GM10248 (cell line): ENCODE data around the gene CEP72.

ENCODE experiments used
- CTCF ChIA-PET: fragments of 300-600 bp; sonication (Branson Sonifier 250); formaldehyde crosslinking; extraction: SDS; loops from one replicate; lab custom pipeline; 2021; ENCODE audit warnings: antibody characterized with exemption; lab: Yijun Ruan, JAX
- POLR2A ChIA-PET: fragments of 350-650 bp; sonication (Branson Sonifier 250); formaldehyde crosslinking; extraction: SDS; loops from one replicate; lab custom pipeline; 2020; ENCODE audit warnings: antibody characterized with exemption; lab: Yijun Ruan, JAX
- DNase-seq: peaks from one replicate; pipeline ENCODE4 v3.0.0; 2012; ENCODE audit errors: extremely low spot score
- TF ChIP-seq, protein P1 (sequence below): IDR thresholded peaks from 2 replicates; pipeline ENCODE4 v1.5.1; 2012; ENCODE audit warnings: mild to moderate bottlenecking, low read depth; ENCODE audit errors: extremely low read depth, missing control alignments, control extremely low read depth

Gene CEP72

DNA sequence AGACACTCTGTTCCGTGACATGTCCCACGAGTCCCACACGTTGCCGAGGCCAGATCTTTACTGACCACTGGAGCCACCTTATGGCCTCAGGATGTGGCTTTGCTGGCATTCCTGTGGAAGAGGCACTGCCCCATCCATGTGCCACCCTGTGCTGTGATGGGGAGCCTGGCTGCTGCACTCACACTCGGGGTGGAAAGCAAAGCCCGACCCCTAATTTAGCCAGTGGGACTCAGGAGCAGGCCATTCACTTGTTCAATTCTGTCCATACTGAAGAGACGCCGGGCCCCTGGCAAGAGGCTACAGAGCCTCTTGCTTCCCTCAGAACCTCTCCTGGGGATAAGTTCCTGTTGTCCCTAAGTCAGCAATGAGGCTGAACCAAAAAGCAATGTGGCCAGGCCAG is 18.6 kb upstream of the CEP72 start:
- CTCF ChIA-PET: no interaction called here
- TF ChIP-seq, protein P1, sequence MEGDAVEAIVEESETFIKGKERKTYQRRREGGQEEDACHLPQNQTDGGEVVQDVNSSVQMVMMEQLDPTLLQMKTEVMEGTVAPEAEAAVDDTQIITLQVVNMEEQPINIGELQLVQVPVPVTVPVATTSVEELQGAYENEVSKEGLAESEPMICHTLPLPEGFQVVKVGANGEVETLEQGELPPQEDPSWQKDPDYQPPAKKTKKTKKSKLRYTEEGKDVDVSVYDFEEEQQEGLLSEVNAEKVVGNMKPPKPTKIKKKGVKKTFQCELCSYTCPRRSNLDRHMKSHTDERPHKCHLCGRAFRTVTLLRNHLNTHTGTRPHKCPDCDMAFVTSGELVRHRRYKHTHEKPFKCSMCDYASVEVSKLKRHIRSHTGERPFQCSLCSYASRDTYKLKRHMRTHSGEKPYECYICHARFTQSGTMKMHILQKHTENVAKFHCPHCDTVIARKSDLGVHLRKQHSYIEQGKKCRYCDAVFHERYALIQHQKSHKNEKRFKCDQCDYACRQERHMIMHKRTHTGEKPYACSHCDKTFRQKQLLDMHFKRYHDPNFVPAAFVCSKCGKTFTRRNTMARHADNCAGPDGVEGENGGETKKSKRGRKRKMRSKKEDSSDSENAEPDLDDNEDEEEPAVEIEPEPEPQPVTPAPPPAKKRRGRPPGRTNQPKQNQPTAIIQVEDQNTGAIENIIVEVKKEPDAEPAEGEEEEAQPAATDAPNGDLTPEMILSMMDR: no peak
- POLR2A ChIA-PET: interaction anchor here (0.7 kb wide), 1 partner anchor 317 kb away, joined by 3 read pairs; no protein-coding TSS in a partner anchor
- DNase-seq: no peak

GRCh38 chr5:594226-594860 is 17.8 kb upstream of the CEP72 start:
- ChIA-PET POLR2A (no interaction called here), CTCF (no interaction called here)
- no peak for DNase-seq
- TF ChIP-seq, protein P1: no peak

DNA sequence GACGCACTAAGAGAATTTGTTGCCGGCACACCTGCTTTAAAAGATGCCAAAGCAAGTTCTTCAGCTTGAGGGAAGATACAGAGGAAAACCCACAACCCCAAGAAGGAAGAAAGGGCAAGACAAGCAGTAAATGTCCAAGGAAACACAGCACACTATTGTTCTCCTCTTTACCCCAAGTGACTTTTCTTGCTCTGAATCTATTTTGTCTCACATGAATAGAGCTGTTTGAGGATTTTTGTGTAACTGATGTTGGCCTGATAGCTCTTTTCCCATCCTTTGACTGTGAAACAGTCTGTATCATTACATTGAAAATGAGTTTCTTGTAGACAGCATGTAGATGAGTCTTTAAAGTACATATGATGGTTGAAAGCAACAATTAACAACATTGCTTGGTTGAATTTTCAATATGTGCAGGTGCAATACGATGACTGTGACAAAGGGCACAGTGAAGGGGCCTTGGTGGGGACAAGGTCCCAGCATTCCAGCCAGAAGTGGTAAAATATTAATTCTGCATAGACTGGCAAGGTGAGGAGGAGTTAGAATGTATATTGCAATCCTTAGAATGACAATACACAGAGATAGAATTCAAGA is 16.8 kb upstream of the CEP72 start:
- TF ChIP-seq, protein P1: no peak
- ChIA-PET POLR2A (no interaction called here), CTCF (no interaction called here)
- DNase-seq: no peak

DNA sequence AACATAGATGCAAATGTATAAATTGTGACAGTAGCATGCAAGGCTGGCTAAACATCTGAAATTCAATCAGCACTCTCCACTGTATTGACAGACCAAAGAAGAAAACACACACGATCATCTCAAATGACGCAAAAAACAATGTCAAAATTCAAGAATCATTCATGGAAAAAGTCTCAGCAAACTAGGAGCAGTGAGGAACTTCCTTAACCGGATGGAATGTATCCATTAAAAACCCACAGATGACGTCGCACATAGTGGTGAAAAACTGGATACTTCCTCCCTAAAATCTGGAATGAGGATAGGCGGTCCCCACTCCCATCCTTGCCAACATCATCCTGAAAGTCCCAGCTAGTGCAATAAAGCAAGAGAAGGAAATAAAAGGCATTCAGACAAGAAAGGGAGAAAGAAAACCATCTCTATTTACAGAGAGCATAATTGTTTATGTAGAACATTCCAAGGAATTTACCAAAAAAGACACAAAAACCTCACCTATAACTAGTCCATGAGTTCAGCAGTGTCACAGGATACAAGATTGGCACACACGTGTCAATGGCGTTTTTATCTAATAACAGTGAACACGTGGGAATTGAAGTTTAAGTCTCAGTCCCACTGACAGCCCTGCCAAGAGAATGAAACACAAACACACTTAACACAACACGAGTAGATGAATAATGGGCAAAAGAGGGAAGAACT is 14.1 kb upstream of the CEP72 start:
- ChIA-PET CTCF (no interaction called here), POLR2A (no interaction called here)
- DNase-seq: no peak
- TF ChIP-seq, protein P1: no peak

DNA sequence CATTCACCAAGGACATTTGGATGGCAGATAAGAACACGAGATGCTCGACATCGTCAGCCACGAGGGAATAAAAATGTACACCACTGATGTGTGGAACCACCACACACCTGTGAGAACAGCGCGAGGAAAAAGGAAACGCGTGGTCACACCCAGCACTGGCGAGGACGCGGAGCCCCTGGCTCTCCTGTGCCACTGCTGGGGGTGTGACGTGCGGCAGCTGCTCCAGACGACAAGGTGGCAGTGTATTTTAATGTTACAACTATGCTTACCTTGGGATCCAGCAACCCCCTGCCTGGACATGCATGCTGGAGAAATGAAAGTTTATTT is 13.6 kb upstream of the CEP72 start:
- no peak for DNase-seq
- TF ChIP-seq, protein P1: no peak
- ChIA-PET POLR2A (no interaction called here), CTCF (no interaction called here)

DNA sequence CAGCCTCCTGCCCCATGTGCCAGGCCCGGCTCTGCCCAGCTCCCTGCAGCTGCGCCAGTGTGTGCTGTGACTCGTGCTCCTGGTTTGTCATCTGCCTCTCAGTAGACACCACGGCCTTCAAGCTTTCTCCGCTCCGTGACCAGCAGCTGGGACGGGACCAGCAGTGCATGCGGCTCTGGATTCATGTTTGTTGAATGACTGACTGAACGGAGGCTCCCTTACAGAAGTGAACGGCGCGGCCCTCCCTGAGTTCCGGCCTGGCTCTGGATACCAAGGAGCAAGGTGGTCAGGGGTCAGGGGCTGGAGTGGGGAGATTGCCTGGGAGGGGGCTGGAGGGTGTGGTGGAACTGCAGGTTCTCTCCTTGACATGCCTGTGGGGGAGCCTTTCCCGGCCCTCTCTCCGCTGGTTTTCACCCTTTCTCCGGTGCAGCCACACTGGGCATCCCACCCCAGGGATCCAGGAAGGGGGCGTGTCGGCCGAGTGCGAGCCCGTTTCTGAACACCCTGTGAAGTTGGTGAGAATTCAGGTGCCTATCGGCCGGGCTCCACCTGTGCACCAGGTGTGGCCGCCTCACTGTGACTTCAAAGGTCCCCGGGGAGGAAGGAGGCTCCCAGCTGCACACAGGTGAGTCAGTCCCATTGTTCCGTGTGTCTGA is 11.1 kb upstream of the CEP72 start:
- ChIA-PET POLR2A (no interaction called here), CTCF (no interaction called here)
- TF ChIP-seq, protein P1: no peak
- DNase-seq: no peak
